HG03558 (cell line): ENCODE results near the gene PACSIN2.
"Not testable (repeated sequence)": the region's sequence is repeated elsewhere in the genome, so short reads cannot be mapped to it uniquely, and the experiment has no call there.

ENCODE experiments used
- ATAC-seq: cut with Tn5 transposase; IDR thresholded peaks from one replicate; pipeline ENCODE4 v1.9.1; 2021; ENCODE audit warnings: moderate number of reproducible peaks; ENCODE audit not compliant: unreplicated experiment; ENCODE audit errors: extremely low read depth

Gene PACSIN2

DNA sequence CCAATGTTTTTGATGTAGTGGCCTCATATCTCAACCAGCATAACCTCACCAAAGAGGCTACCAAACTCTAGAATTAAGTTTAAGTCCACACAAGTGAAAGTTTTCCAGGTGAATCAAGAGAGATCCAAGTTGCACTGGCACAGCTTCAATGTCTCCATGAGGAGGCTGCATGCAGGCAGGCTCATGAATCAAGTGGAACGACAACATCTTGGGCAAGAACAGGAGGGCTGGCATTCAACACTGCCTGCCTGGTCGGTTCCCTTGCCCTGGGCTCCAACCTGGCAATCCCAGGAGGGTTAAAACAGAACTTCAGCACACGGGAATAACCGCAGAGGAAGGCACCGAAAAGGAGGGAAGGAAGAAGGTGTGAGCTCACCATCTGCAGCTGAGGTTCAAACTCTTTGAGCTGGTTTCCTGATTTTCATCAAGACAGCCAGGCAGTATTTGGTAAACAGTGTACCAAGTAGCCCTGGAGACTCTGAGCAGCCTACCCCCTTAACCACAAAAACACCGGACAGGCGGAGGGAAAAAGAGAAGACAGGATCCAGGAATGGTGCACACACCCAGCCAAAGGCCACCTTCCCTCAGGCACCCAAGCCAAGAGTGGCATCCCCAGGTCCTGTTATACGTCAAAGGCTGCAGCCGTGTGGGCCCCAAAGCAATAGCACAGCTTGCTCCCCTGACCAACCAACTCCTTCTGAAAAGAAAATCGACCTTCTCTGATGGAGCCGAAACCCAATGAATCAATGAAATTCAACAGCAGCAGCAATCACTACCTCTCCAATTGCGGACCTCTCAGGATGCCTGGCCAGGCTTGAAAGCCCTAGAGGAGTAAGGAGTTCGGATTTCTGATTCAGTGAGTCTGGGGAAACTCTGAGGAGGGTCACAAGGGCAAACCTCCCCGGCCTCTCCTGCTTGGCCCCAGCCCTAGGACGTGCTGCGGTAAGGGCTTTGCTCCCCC is 1.3 kb downstream of the PACSIN2 start:
- ATAC-seq: no peak

DNA sequence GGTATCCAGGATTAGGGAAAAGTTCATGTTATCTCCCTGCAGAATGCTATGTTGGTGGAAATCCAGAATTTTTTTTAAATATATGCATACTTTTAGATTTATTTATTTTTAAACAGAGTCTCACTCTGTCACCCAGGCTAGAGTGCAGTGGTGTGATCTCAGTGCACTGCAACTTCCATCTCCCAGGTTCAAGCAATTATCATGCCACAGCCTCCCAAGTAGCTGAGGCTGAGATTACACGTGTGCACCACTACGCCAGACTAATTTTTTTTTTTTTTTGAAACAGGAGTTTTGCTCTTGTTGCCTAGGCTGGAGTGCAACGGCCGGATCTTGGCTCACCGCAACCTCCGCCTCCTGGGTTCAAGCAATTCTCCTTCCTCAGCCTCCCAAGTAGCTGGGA is 2.6 kb downstream of the PACSIN2 start:
- no peak for ATAC-seq

DNA sequence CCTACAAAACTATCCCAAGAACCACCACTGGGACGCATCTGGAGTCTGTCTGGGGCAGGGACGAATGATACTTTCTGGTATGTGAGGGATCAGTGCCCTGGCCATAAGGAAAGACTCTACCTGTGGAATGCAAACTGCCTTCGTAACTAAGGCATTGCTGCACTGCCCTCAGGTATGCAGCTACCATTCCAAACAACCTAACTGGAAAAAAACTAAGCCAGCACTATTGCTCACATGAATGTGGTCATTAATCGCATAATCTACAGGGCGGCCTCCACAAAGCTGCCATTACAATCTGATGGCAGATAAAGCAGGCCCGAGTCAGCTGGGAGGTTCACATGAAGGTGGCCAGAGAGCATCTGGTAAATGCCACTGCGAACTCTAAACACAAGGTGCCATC is 3.9 kb downstream of the PACSIN2 start:
- no peak for ATAC-seq

DNA sequence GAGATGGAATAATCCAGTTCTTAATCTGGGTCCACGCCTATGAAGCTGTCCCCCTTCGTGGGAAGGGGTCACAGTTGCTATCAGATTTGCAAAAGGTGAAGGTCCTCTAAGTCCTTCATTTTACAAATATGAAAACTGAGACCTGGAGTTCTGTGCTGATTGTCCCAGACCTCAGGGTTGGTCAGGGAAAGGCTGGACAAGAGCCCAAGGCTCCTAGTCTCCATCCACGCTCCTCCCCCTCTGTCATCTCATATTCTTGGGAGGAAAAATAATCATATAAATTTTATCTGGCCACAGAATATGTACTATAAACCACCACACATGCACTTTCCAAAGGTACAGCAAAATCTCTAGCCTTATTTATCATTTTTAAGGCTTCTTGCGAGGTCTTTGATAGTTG is 5.5 kb downstream of the PACSIN2 start:
- ATAC-seq: no peak

DNA sequence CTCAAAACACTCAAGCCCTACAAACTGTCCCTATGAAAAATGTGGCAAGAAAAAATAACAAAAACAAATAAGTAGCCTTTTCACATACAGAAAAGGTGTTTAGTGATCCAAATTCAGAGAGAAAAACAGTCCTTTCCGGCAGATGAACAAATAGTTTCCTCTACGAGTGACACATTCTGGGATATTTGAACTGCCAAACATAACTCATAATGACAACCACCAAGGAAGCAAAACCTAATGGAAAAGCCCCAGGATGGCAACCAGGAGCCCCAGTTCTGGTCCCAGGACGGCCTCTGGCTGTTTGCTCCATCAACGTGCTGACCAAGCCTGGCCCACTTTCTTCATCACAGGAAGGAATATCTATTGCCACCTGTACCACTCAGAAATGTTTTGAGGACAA is 6.0 kb downstream of the PACSIN2 start:
- ATAC-seq: no peak

DNA sequence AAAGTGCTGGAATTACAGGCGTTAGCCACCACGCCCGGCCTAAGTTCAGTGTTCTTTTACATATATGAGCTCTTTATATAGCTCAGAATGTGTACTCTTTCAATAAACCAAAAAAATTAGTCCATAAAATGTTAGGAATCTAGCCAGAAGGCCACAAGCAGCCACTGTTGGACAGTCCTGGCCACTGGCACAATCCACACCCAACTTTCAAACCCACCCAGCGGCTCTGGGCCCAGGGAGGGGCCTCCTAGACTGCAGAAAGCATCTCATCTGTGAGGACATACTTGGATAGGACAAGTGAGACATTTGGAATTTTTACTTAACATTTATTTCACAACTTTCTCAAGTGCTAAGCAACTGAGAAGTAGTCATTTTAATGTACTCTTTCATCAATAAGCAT is 6.4 kb downstream of the PACSIN2 start:
- ATAC-seq: no peak

DNA sequence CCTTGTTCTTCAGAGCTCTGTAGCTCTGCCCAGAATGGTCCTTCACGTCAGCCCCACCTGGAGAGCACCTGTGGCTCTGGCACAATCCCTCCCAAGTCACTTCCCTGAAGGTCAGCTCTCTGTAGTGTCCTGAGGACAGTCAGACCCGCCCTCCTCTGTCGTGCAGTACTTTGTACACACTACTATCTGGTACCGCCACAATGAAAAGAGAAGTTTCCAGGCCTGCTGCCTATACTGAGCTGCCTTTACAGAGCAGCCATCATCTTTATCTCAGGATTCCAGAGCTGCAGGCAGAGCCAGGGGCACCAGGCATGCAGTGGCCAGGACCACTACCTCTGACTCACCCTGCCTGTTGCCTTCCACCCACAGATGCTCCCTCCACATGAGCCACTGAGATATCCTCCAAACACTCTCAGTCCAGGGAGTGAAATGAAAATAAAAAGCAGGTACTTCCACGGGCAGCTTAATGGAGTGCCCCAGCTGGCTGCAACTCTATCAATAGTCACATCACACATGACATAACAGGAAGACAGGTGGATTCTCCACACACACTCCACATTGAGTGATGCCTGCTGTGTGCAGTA is 7.3 kb downstream of the PACSIN2 start:
- no peak for ATAC-seq

DNA sequence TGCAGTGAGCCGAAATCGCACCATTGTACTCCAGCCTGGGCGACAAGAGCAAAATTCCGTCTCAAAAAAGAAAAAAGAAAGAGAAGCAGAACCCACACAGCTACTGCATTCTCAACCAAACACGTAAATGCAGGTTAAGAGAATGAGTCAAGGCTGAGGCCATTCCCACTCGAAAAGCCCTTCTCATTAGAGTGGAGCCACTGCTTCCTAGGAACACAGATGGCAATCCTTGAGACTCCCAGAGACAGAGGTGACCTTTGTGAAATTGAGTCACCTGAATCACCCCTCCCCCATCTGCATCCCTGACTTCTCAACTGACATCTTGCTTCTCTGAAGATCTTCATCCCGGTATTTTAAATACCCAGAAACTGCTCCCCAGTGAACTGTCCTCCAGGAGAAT is 8.2 kb downstream of the PACSIN2 start:
- ATAC-seq: no peak

DNA sequence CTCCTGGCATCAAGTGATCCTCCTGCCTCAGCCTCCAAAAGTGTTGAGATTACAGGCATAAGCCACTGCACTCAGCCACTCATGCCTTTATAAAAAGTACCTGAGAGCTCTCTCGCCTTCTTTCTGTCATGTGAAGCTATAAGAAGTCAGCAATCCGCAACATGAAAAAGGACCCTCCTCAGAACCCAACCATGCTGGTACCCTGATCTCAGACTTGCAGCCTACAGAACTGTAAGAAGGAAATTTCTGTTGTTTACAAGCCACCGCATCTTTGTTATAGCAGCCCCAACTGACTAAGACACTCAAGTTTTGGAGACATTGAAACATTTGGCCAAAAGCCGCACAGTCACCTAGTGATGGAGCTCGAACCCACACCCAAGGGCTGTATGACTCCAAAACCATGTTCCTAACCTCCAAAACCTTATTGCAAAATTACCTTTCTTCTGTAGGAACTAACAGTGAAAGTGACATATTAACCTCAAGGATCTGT is 8.9 kb downstream of the PACSIN2 start:
- no peak for ATAC-seq

DNA sequence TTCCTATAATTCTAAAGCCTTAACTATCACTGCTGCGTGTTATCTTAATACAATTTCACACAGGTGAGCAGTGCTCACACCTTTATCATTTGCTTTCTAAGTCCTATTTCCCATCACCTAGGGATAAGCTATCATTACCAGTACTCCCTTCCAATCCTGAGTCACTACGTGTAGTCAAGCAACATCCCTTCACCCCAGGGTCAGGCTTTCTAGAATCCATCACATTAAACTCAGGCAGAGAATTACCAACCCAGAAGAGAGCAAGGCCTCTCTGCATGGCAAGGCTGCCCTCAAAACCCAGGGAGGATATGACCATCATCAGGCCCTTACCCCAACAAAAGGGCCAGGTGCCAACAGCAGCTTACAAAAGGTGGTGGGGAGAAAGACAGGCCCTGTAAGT is 9.8 kb downstream of the PACSIN2 start:
- no peak for ATAC-seq

DNA sequence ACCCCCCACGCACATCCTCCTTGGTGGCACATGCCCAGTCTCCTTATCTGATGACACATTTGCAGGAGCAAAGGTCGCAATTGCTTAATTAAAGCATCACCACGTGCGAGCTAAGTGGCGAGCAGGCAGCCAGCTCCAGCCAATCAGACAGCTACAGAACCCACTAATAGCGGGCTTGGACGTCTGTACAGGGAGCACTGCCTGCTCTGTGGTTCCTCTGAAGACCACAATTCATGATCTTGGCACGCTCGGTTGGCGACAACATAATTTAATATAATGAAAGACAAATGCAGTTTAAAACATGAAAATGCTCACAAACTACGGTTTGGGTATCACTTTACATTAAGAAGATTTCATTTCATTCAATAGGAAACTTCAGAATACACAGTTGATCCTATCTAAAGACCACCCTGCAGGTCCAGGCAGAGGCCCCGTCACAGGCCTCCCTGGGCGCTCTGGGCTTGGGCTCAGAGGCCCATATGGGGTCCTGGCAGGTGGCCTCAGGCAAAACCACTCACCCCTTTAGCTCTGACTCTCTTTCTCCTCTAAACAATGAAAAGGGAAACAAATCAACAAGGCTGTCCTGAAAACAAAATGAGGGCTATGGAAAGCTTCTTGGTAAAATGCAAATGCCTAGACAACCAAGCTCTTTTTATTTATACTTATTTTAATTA is 10.4 kb downstream of the PACSIN2 start:
- ATAC-seq: no peak

DNA sequence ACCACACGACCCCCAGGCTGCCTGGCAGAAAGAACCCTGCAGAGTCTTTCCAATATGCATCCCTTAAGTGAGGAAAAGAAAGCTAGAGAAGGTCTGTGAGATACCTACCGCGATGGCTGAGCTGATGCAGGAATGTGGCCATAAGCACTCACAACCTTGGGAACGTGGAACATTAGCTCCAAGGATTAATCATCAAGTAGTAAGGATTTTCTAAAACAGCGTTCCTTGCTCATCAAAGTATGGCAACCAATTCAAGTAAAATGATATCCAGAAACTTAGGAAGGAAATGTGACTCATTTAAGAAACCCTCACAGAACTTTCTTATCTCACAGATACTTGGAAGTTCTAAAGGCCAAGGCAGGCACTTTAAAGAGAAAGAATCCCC is 12.8 kb downstream of the PACSIN2 start:
- ATAC-seq: no peak

DNA sequence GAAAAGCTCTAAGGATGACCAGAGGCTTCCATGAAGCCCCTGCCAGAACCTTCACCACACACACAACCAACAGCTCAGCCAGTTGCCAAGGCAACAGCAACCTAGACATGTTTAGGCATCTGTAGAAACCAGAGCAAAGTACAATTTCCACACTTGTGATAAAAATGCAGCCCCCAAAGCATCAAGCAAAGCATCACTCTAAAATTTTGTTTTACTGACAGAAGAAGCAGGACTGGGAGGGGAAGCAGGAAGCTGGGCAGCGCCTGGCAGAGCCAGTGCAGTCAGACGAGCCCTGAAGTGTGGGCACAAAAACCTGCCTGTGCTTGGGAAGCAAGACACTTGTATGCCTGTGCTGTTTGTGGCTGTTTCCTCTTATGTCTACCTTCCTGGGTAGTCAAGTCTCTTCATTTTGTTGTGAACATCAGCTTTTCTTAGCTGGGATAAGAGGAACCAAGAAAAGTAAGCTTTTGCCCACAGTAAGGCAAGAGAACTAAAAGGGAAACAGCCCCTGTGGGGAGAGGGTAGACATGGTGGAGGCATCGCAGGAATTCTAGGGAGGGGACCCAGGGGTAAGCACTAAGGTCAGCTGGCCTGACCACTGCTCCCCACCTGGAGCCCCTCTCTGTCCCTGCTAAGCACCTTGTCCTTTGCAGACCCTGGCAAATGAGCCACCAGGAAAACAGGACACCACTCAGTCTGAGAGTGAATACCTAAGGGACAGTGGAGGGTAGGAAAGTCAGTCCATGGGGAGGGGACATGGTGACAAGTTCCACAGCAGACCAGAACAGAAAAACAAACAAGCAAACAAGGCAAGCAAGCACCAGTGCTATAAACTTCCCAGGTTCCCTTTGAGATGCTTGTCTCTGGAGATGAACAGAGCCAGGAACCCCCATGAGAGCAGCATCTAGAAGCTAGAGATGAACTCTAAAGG is 13.4 kb downstream of the PACSIN2 start:
- ATAC-seq: no peak

DNA sequence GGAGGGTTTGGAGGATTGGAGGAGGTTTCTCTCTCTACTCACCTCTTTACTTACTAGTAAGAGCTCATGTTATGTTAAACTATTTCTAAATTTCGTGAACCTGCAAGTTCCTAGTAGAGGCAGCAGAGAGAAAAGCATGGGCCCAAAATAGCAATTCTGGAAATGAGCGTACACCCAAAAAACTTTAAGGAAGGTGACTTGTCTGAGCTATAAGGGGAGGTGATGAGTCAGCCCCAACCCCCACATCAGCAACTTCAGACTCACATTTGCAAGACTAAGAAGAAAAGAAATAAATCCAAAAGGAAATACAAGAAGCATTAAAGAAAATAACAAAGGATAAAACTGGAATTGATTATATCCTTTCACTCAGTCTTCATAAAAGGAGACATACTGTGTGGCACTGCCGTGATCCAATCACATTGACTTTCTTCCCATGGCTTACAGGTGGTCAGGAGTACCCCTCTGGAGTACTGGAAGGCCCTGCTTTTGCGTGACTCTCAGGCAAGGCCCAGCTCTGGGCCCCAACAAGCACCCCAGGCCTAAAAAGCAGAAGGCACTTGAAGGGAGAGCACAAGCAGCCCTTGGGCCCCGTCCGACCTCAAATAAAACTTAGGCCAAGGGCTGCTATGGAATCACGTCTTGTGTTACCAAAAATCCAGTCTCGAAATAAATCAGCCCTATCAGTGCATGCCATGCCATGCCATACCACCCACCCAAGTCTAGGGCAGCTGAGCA is 14.3 kb downstream of the PACSIN2 start:
- ATAC-seq: no peak

DNA sequence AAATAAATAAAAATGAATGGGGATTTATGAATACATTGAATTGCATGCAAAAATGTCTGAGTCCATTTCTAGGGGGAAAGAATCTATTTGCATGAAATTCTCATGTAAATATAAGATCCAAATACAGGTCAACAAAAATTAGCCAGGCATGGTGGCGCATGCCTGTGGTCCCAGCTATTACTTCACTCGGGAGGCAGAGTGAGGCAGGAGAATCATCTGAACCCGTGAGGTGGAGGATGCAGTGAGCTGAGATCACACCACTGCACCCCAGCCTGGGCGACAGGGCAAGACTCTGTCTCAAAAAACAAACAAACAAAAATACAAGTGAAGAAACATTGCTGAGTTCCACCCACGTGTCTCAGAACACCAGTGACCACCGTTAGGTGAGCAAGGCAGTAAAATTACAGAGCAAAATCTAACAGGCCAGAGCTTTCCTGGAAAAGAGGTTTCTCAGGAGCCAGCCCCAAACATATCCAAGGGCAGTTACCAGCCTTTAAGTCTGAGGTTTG is 17.3 kb downstream of the PACSIN2 start:
- ATAC-seq: no peak

DNA sequence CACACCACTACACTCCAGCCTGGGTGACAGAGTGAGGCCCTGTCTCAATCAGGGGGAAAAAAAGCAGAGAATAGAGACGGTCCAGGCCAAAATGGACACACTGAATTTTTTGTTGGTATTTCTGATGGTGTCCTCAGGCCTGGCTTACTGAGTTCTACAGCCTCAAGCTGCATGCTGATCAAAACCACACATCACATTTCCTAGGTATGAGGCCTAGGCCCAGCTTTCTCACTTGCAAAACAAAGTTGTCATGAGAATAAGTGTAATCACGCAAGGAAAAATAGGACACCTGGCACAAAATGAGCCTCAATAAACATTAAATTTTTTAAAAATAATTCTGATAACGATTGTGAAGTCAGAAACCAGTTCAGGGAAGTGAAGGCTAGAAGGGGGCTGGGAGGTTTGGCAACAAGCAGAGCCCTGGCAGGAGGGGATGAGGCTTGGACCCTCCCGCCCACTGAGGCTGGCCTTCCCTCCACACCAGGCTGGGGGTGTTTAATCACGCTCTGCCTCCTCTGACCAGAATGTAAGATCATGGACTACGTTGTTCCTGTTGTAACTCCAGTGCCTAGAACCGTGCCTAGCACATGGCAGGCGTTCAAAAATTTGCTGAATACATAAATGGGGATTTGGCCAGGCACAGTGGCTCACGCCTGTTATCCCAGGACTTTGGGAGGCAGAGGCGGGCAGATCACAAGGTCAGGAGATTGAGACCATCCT is 18.1 kb downstream of the PACSIN2 start:
- ATAC-seq: no peak

DNA sequence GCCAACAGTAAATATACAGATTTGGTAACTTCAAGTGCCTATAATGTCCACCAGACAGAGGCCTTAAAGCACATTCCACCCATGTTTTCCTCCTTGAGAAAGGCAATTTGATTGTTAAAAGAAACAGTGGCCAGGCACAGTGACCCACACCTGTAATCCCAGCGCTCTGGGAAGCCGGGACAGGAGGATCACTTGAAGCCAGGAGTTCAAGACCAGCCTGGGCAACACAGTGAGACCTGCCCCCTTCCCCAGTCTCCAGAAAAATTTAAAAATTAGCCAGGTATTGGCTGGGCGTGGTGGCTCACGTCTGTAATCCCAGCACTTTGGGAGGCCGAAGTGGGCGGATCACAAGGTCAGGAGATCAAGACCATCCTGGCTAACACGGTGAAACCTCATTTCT is 19.3 kb downstream of the PACSIN2 start:
- not testable (repeated sequence) for ATAC-seq

DNA sequence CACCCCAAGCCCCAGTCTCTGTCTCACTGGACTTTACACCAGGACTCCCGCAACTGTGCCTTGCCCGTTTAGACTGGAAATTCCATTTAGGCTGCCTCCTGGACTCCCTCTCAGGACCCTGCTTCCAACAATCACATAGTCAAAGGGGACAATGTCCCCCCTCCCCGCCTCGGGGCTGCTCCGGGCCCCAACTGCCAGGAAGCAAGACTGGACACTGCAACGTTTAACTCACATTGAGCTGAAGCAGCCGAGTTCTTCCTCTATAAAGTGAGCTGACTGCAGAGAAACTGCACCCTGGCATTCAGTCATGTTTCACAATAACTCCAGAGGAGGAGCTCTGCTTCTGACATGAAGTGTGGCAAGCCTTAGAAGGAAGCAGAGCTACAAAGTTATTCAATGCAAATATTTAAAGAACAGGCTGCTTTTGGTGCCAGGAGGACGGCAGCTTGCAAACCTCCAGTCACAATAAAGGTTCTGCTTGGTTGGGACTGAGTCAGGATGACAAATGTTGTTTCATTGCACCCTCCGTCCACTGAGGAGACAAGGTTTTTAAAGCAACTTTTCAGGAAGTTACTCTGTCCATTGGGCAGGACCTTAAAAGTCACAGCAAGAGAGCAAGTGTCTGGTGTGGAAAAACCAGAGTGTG is 19.9 kb downstream of the PACSIN2 start:
- ATAC-seq: no peak
